Peyer's patch (tissue), 4 donors: Measurements from ENCODE around the gene TMEM140. TPM values are rescaled to one million over a fixed set of nuclear protein-coding genes. Genes with fewer than 3 reads are reported as not detected.

Experiments used
- DNase-seq, 3 donors: peaks; one replicate each; pipeline ENCODE4 v3.0.0-alpha.2; 2017 to 2019
- H3K27ac ChIP-seq, 4 donors: fragments of 200-600 bp; sonication (generic); one replicate each; pipeline ENCODE4 v1.5.1; 2016 to 2019
- H3K27me3 ChIP-seq, 2 donors: fragments of 200-600 bp; sonication (generic); one replicate each; pipeline ENCODE4 v1.5.1; 2019
- H3K36me3 ChIP-seq, 3 donors: fragments of 200-600 bp; sonication (generic); one replicate each; pipeline ENCODE4 v1.5.1; 2016 to 2019
- H3K4me1 ChIP-seq, 4 donors: fragments of 200-600 bp; sonication (generic); one replicate each; pipeline ENCODE4 v1.5.1; 2016 to 2019
- H3K4me3 ChIP-seq, 4 donors: fragments of 200-600 bp; sonication (generic); 1 replicate in 3 of 4; 2 replicates in 1 of 4; pipeline ENCODE4 v1.5.1; 2016 to 2019; ENCODE audit warnings: mild to moderate bottlenecking in 1 of 4
- H3K9me3 ChIP-seq, 4 donors: fragments of 200-600 bp; sonication (generic); one replicate each; pipeline ENCODE4 v1.5.1; 2016 to 2019; ENCODE audit warnings: mild to moderate bottlenecking in 1 of 4
- CTCF ChIP-seq, 6 experiments: fragments of 450-650 bp in 4 of 6; fragments of 200-600 bp in 2 of 6; sonication (generic) in 1 of 6; IDR thresholded peaks; one replicate each; pipeline ENCODE4 v1.5.1; 2017 to 2019; ENCODE audit warnings: antibody characterized with exemption in 6 of 6, mild to moderate bottlenecking in 3 of 6, moderate library complexity in 1 of 6
- POLR2A ChIP-seq, 2 donors: fragments of 450-650 bp; IDR thresholded peaks; one replicate each; pipeline ENCODE4 v1.5.1; 2017; ENCODE audit warnings: antibody characterized with exemption in 2 of 2, mild to moderate bottlenecking in 2 of 2, moderate library complexity in 2 of 2
- total RNA-seq, 4 donors: library from RNA; depleted of rRNA; stranded (reverse); fragments of >200 nt; gene quantifications; one replicate each; pipeline ENCODE4 v1.1.0, GENCODE V29; 2016

The TMEM140 gene
- total RNA-seq, 4 donors from 2014 or later: 33.4 to 39.6 (median 36.5) TPM

GRCh38 chr7:135192914-135193536, 45.2 kb downstream of the TMEM140 start:
- TF ChIP-seq CTCF (IDR thresholded peaks at IDR 0.05): no peak
- TF ChIP-seq POLR2A (IDR thresholded peaks at IDR 0.05): no peak
- H3K27me3 ChIP-seq: no peaks in the 10 kb centered on the region
- DNase-seq: no peak
- H3K4me3 ChIP-seq: no peak overlapping the region
- H3K27ac ChIP-seq: no peak overlapping the region
- no peaks in the 10 kb centered on the region for H3K9me3 ChIP-seq
- H3K36me3 ChIP-seq: peaks cover 0 to 66% (median 0%) of the 10 kb centered on the region in 3 donors
- no peaks in the 10 kb centered on the region for H3K4me1 ChIP-seq

GRCh38 chr7:135193615-135194081, 45.8 kb downstream of the TMEM140 start:
- Histone ChIP-seq H3K4me1 (no peaks in the 10 kb centered on the region), H3K36me3 (peaks cover 0 to 65% (median 0%) of the 10 kb centered on the region in 3 donors), H3K9me3 (no peaks in the 10 kb centered on the region), H3K27me3 (no peaks in the 10 kb centered on the region), H3K27ac (no peak overlapping the region), H3K4me3 (no peak overlapping the region)
- TF ChIP-seq CTCF (IDR thresholded peaks at IDR 0.05) (no peak), POLR2A (IDR thresholded peaks at IDR 0.05) (no peak)
- no peak for DNase-seq

GRCh38 chr7:135194494-135195095, 46.7 kb downstream of the TMEM140 start:
- H3K27ac ChIP-seq: no peak overlapping the region
- DNase-seq: no peak
- no peaks in the 10 kb centered on the region for H3K27me3 ChIP-seq
- H3K36me3 ChIP-seq: peaks cover 0 to 64% (median 0%) of the 10 kb centered on the region in 3 donors
- H3K4me1 ChIP-seq: no peaks in the 10 kb centered on the region
- no peak for TF ChIP-seq POLR2A (IDR thresholded peaks at IDR 0.05)
- H3K9me3 ChIP-seq: no peaks in the 10 kb centered on the region
- H3K4me3 ChIP-seq: no peak overlapping the region

GRCh38 chr7:135195156-135195555, 47.3 kb downstream of the TMEM140 start:
- no peak overlapping the region for H3K27ac ChIP-seq
- no peak overlapping the region for H3K4me3 ChIP-seq

GRCh38 chr7:135195968-135196629, 48.2 kb downstream of the TMEM140 start:
- H3K27ac ChIP-seq: no peak overlapping the region
- DNase-seq: no peak
- peaks cover 0 to 71% (median 0%) of the 10 kb centered on the region in 3 donors for H3K36me3 ChIP-seq
- H3K4me3 ChIP-seq: no peak overlapping the region
- H3K4me1 ChIP-seq: no peaks in the 10 kb centered on the region
- H3K9me3 ChIP-seq: no peaks in the 10 kb centered on the region
- no peak for TF ChIP-seq CTCF (IDR thresholded peaks at IDR 0.05)
- TF ChIP-seq POLR2A (IDR thresholded peaks at IDR 0.05): no peak
- no peaks in the 10 kb centered on the region for H3K27me3 ChIP-seq

More at GRCh38 chr7:135195156-135195555, 47.3 kb downstream of the TMEM140 start:
- H3K9me3 ChIP-seq: no peaks in the 10 kb centered on the region
- H3K27me3 ChIP-seq: no peaks in the 10 kb centered on the region
- H3K4me1 ChIP-seq: no peaks in the 10 kb centered on the region
- peaks cover 0 to 63% (median 0%) of the 10 kb centered on the region in 3 donors for H3K36me3 ChIP-seq
- DNase-seq: no peak
- TF ChIP-seq POLR2A (IDR thresholded peaks at IDR 0.05) (no peak), CTCF (IDR thresholded peaks at IDR 0.05) (no peak)

- no peak for DNase-seq
Observed at GRCh38 chr7:135197343-135197742, 49.5 kb downstream of the TMEM140 start.

More at GRCh38 chr7:135197343-135197742, 49.5 kb downstream of the TMEM140 start:
- H3K27me3 ChIP-seq: no peaks in the 10 kb centered on the region
- TF ChIP-seq POLR2A (IDR thresholded peaks at IDR 0.05) (no peak), CTCF (IDR thresholded peaks at IDR 0.05) (no peak)
- H3K4me1 ChIP-seq: no peaks in the 10 kb centered on the region
- no peaks in the 10 kb centered on the region for H3K9me3 ChIP-seq
- no peak overlapping the region for H3K4me3 ChIP-seq
- no peak overlapping the region for H3K27ac ChIP-seq
- H3K36me3 ChIP-seq: peaks cover 0 to 68% (median 0%) of the 10 kb centered on the region in 3 donors
